ENCODE measurements around the gene CA14. TPM values are rescaled to one million over a fixed set of nuclear protein-coding genes. Genes with fewer than 3 reads are reported as not detected.

The CA14 gene
- total RNA-seq, 1 experiment from 2014 or later: not detected

- no peaks in the 10 kb centered on the region for H3K36me3 ChIP-seq (ENCODE audit: control insufficient read depth, insufficient read depth, low read length)
- H3K4me1 ChIP-seq: peaks cover 24% of the 10 kb centered on the region
- CTCF ChIA-PET: no interaction called here
Observed at GRCh38 chr1:150259758-150260669, 2.4 kb downstream of the CA14 start.

GRCh38 chr1:150261367-150261766 is 3.8 kb downstream of the CA14 start:
- no peaks in the 10 kb centered on the region for H3K27me3 ChIP-seq (replicated peaks; ENCODE audit: control insufficient read depth, insufficient read depth, low read length)
- Mint-ChIP-seq H3K4me3 (ENCODE audit: unreplicated experiment) (peak overlapping the region; percentile 6), H3K27me3 (ENCODE audit: insufficient read depth, unreplicated experiment) (peaks cover 2% of the 10 kb centered on the region), H3K4me1 (ENCODE audit: low read depth, unreplicated experiment) (peaks cover 17% of the 10 kb centered on the region), H3K9me3 (ENCODE audit: unreplicated experiment) (no peaks in the 10 kb centered on the region), H3K36me3 (ENCODE audit: insufficient read depth, unreplicated experiment) (peaks cover 6% of the 10 kb centered on the region), H3K27ac (ENCODE audit: unreplicated experiment) (no peak overlapping the region)
- H3K9me3 ChIP-seq: no peaks in the 10 kb centered on the region
- no TSS peak for BruUV-seq (replicated peaks)
- intact Hi-C loops (cut with micrococcal nuclease; ENCODE audit: unreplicated experiment): no loop called here
- H3K4me3 ChIP-seq (ENCODE audit: low read depth, low read length): no peak overlapping the region
- no peak for DNase-seq
- H3K4me1 ChIP-seq: peaks cover 20% of the 10 kb centered on the region
- no peaks in the 10 kb centered on the region for H3K36me3 ChIP-seq (ENCODE audit: control insufficient read depth, insufficient read depth, low read length)
- ChIA-PET POLR2A (no interaction called here), CTCF (no interaction called here)
- TF ChIP-seq CTCF (IDR thresholded peaks at IDR 0.05; ENCODE audit: insufficient read depth in 1 of 2, low read depth in 1 of 2, low read length in 1 of 2, severe bottlenecking in 1 of 2, unreplicated experiment in 1 of 2): no peak

More at GRCh38 chr1:150259758-150260669, 2.4 kb downstream of the CA14 start:
- H3K9me3 ChIP-seq: no peaks in the 10 kb centered on the region
- Mint-ChIP-seq H3K27me3 (ENCODE audit: insufficient read depth, unreplicated experiment) (peaks cover 2% of the 10 kb centered on the region), H3K27ac (ENCODE audit: unreplicated experiment) (no peak overlapping the region), H3K4me3 (ENCODE audit: unreplicated experiment) (peak overlapping the region; percentile 20), H3K9me3 (ENCODE audit: unreplicated experiment) (no peaks in the 10 kb centered on the region), H3K4me1 (ENCODE audit: low read depth, unreplicated experiment) (peaks cover 29% of the 10 kb centered on the region), H3K36me3 (ENCODE audit: insufficient read depth, unreplicated experiment) (peaks cover 6% of the 10 kb centered on the region)
- POLR2A ChIA-PET: interaction anchor here (1.2 kb wide), 1 partner anchor 9 kb away, joined by 3 read pairs; the partner anchor contains the start of gene APH1A
- DNase-seq: peak; percentile 30 to 68
- no peak overlapping the region for H3K4me3 ChIP-seq (ENCODE audit: low read depth, low read length)
- TF ChIP-seq CTCF (IDR thresholded peaks at IDR 0.05; ENCODE audit: insufficient read depth in 1 of 2, low read depth in 1 of 2, low read length in 1 of 2, severe bottlenecking in 1 of 2, unreplicated experiment in 1 of 2): no peak
- H3K27me3 ChIP-seq (replicated peaks; ENCODE audit: control insufficient read depth, insufficient read depth, low read length): no peaks in the 10 kb centered on the region
- no TSS peak for BruUV-seq (replicated peaks)
- intact Hi-C loops (cut with micrococcal nuclease; ENCODE audit: unreplicated experiment): no loop called here

- CTCF ChIA-PET: no interaction called here
- intact Hi-C loops (cut with micrococcal nuclease; ENCODE audit: unreplicated experiment): no loop called here
- Histone ChIP-seq H3K4me1 (peaks cover 7% of the 10 kb centered on the region; the same call in 1 of the 2 replicates), H3K9me3 (no peaks in the 10 kb centered on the region), H3K27me3 (replicated peaks; ENCODE audit: control insufficient read depth, insufficient read depth, low read length) (no peaks in the 10 kb centered on the region), H3K4me3 (ENCODE audit: low read depth, low read length) (no peak overlapping the region), H3K36me3 (ENCODE audit: control insufficient read depth, insufficient read depth, low read length) (no peaks in the 10 kb centered on the region; the same call in 1 of the 2 replicates)
- TF ChIP-seq CTCF (IDR thresholded peaks at IDR 0.05; ENCODE audit: insufficient read depth in 1 of 2, low read depth in 1 of 2, low read length in 1 of 2, severe bottlenecking in 1 of 2, unreplicated experiment in 1 of 2): no peak
- Mint-ChIP-seq H3K4me1 (ENCODE audit: low read depth, unreplicated experiment) (peaks cover 7% of the 10 kb centered on the region), H3K36me3 (ENCODE audit: insufficient read depth, unreplicated experiment) (no peaks in the 10 kb centered on the region), H3K9me3 (ENCODE audit: unreplicated experiment) (no peaks in the 10 kb centered on the region), H3K4me3 (ENCODE audit: unreplicated experiment) (no peak overlapping the region), H3K27ac (ENCODE audit: unreplicated experiment) (no peak overlapping the region), H3K27me3 (ENCODE audit: insufficient read depth, unreplicated experiment) (peaks cover 2% of the 10 kb centered on the region)
- no peak for DNase-seq
- no TSS peak for BruUV-seq (replicated peaks)
- POLR2A ChIA-PET: no interaction called here
Observed at GRCh38 chr1:150262388-150263320, 5.1 kb downstream of the CA14 start.

Data from Caco-2 (cell line).